ENCODE data around the gene NISCH. TPM values are rescaled to one million over a fixed set of nuclear protein-coding genes. Genes with fewer than 3 reads are reported as not detected.

Gene NISCH
- total and polyA plus RNA-seq, 2 of the 8 experiments (the other 6 are each of a cell fraction or from before 2014, with no cell fraction given) = 71.2 to 71.9 TPM

DNA sequence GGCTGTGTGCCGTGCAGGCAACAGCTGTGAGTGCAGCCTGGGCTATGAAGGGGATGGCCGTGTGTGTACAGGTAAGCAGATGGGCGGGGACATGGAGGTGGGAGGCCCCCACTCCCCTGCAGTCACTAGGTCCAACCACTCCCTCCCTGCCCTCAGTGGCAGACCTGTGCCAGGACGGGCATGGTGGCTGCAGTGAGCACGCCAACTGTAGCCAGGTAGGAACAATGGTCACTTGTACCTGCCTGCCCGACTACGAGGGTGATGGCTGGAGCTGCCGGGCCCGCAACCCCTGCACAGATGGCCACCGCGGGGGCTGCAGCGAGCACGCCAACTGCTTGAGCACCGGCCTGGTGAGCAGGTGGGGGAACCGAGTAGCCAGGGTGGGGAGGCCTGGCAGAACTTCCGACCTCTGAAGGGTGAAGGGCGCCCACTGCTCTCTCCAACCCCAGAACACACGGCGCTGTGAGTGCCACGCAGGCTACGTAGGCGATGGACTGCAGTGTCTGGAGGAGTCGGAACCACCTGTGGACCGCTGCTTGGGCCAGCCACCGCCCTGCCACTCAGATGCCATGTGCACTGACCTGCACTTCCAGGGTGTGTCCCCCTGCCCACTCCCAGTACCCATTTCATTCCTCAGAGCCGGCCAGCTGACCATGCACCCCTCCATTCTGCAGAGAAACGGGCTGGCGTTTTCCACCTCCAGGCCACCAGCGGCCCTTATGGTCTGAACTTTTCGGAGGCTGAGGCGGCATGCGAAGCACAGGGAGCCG lies 66.7 kb downstream of the NISCH start:
- Histone ChIP-seq H3K4me1 (replicated peaks in 1 of 4; ENCODE audit: control insufficient read depth in 3 of 4, insufficient read depth in 4 of 4, low read length in 3 of 4) (peaks cover 0 to 6% (median 4%) of the 10 kb centered on the region in 4 experiments; a peak in 5 of 7 replicates), H3K18ac (ENCODE audit: extremely low read depth, low read length) (no peak overlapping the region), H3K9me3 (ENCODE audit: insufficient read depth in 2 of 2, low read depth in 1 of 2, low read length in 1 of 2) (no peaks in the 10 kb centered on the region), H4K91ac (replicated peaks; ENCODE audit: insufficient read length, low read length) (no peak overlapping the region), H3K27me3 (replicated peaks in 1 of 4; ENCODE audit: control insufficient read depth in 3 of 4, extremely low read depth in 1 of 4, insufficient read depth in 3 of 4, low read length in 3 of 4) (peaks cover 0 to 11% (median 4%) of the 10 kb centered on the region in 4 experiments; a peak in 5 of 7 replicates), H2AK5ac (ENCODE audit: low read depth, low read length) (no peak overlapping the region), H2BK12ac (ENCODE audit: low read depth, low read length) (no peak overlapping the region), H4K5ac (ENCODE audit: insufficient read length, low read depth, low read length) (no peak overlapping the region), H2AFZ (ENCODE audit: low read length) (no peak overlapping the region), H3K4me2 (ENCODE audit: insufficient read depth in 1 of 2, low read depth in 2 of 2, low read length in 2 of 2) (no peak overlapping the region), H3K27ac (ENCODE audit: low read depth, low read length) (no peak overlapping the region), H2BK120ac (replicated peaks; ENCODE audit: low read depth, low read length) (no peak overlapping the region), H4K8ac (ENCODE audit: extremely low read depth, insufficient read depth, low read length) (peak overlapping the region; percentile 47; the same call in 1 of the 2 replicates), H3K4me3 (ENCODE audit: extremely low read depth in 1 of 4, insufficient read depth in 2 of 4, low read depth in 3 of 4, low read length in 4 of 4) (no peak overlapping the region), H4K20me1 (replicated peaks in 1 of 2; ENCODE audit: control insufficient read depth in 1 of 2, insufficient read depth in 2 of 2, low read length in 2 of 2) (peaks cover 3 to 21% of the 10 kb centered on the region in 2 experiments), H3K79me2 (ENCODE audit: control insufficient read depth in 1 of 2, insufficient read depth in 2 of 2, low read length in 2 of 2) (no peaks in the 10 kb centered on the region), H2BK5ac (ENCODE audit: low read depth, low read length) (no peak overlapping the region; the same call in 1 of the 2 replicates), H3K4ac (replicated peaks; ENCODE audit: insufficient read length, low read depth, low read length) (no peak overlapping the region), H2BK20ac (ENCODE audit: low read length) (no peak overlapping the region), H2BK15ac (ENCODE audit: low read length) (no peak overlapping the region), H3K23me2 (ENCODE audit: low read depth, low read length) (no peaks in the 10 kb centered on the region; the same call in 1 of the 2 replicates), H3K9ac (replicated peaks in 1 of 4; ENCODE audit: extremely low read depth in 1 of 4, low read depth in 3 of 4, low read length in 3 of 4) (no peak overlapping the region), H3K36me3 (ENCODE audit: control insufficient read depth in 2 of 4, insufficient read depth in 4 of 4, low read length in 3 of 4) (peaks cover 10 to 40% (median 20%) of the 10 kb centered on the region in 4 experiments; a peak in 7 of 8 replicates), H3K79me1 (ENCODE audit: low read depth, low read length) (no peaks in the 10 kb centered on the region), H3K14ac (ENCODE audit: insufficient read length) (no peak overlapping the region), H3K56ac (replicated peaks; ENCODE audit: insufficient read length, low read depth, low read length) (no peak overlapping the region), H3K23ac (ENCODE audit: insufficient read length) (no peak overlapping the region)
- 94% methylated on average over 33 of the region's 33 CpGs; no CpG with 5 or more reads in 1 of the 2 experiments for WGBS, 2 experiments (ENCODE audit: extremely low coverage in 1 of 2, insufficient coverage in 1 of 2, insufficient read length in 1 of 2, insufficient replicate concordance in 2 of 2, low coverage in 1 of 2, low lambda C conversion rate in 2 of 2, missing lambda C conversion rate in 1 of 2)
- ChIA-PET CTCF (ENCODE audit: partially characterized antibody) (interaction anchor here (0.6 kb wide), 1 partner anchor 1621 kb away, joined by 3 read pairs; no protein-coding TSS in a partner anchor), POLR2A (ENCODE audit: partially characterized antibody) (interaction anchor here (0.7 to 3.5 kb wide), 5 partner anchors 10 to 165 kb away, joined by 3 to 16 read pairs (median 4); no protein-coding TSS in a partner anchor)
- no peak for FAIRE-seq
- no peak for TF ChIP-seq SP1 (IDR thresholded peaks at IDR 0.05; ENCODE audit: low read depth, low read length)
- no peak for TF ChIP-seq SAP30 (IDR thresholded peaks at IDR 0.05; ENCODE audit: insufficient read depth, insufficient replicate concordance, low read length)
- TF ChIP-seq EP300 (IDR thresholded peaks at IDR 0.05; ENCODE audit: borderline replicate concordance in 1 of 2, low read depth in 2 of 2, low read length in 2 of 2) = no peak
- no peak for TF ChIP-seq JUN (IDR thresholded peaks at IDR 0.05; ENCODE audit: low read depth, low read length)
- TF ChIP-seq KDM4A (IDR thresholded peaks at IDR 0.05; ENCODE audit: low read depth, low read length, severe bottlenecking) = no peak
- no peak for TF ChIP-seq SUZ12 (IDR thresholded peaks at IDR 0.05; ENCODE audit: low read length)
- DNase-seq (ENCODE audit: low read depth in 1 of 2, low spot score in 2 of 2) = no peak

Data from H1 (cell line).